HEK293 (cell line): ENCODE data around the gene ANKFN1.
A peak's percentile ranks its signal among the peaks of the same experiment; 100 is the strongest.

Experiments
- CTCF ChIA-PET: fragments of 350-600 bp; formaldehyde crosslinking; extraction: SDS; loops from one replicate; lab custom pipeline; 2021; ENCODE audit warnings: antibody characterized with exemption; lab: Yijun Ruan, JAX
- POLR2A ChIA-PET: fragments of 300-600 bp; formaldehyde crosslinking; extraction: SDS; loops from one replicate; lab custom pipeline; 2020; ENCODE audit warnings: antibody characterized with exemption, inconsistent platforms; lab: Yijun Ruan, JAX
- H3K27ac ChIP-seq: fragments of 200-500 bp; sonication (Bioruptor generic); 2 replicates; pipeline ENCODE4 v1.5.1; 2014; ENCODE audit warnings: low read depth, low read length, control low read depth, inconsistent platforms; ENCODE audit errors: extremely low read depth
- H3K36me3 ChIP-seq, 2 experiments: fragments of 200-500 bp in 1 of 2; sonication (Bioruptor generic) in 1 of 2; 1 replicate in 1 of 2; 2 replicates in 1 of 2; pipeline ENCODE4 v1.5.1; 2014 to 2017; ENCODE audit warnings: inconsistent platforms in 2 of 2, low read length in 2 of 2; ENCODE audit not compliant: control insufficient read depth in 2 of 2, insufficient read depth in 1 of 2
- H3K4me1 ChIP-seq: fragments of 200-500 bp; sonication (Bioruptor generic); 2 replicates; pipeline ENCODE4 v1.5.1; 2014; ENCODE audit warnings: mild to moderate bottlenecking, low read length, inconsistent platforms; ENCODE audit not compliant: control insufficient read depth, insufficient read depth
- H3K4me3 ChIP-seq: 2 replicates; pipeline ENCODE4 v1.5.1; 2011; ENCODE audit warnings: low read depth, mild to moderate bottlenecking, control low read depth, low read length, moderate library complexity
- H3K9me3 ChIP-seq: fragments of 200-500 bp; sonication (Bioruptor generic); 2 replicates; pipeline ENCODE4 v1.5.1; 2014; ENCODE audit warnings: low read depth, low read length, inconsistent platforms; ENCODE audit not compliant: control insufficient read depth, insufficient read depth
- EGR2 ChIP-seq: fragments of 450-650 bp; formaldehyde crosslinking; IDR thresholded peaks from 2 replicates; pipeline ENCODE4 v1.5.1; 2016; ENCODE audit warnings: low read depth, missing biosample characterization, missing genetic modification characterization
- RBAK ChIP-seq: fragments of 450-650 bp; formaldehyde crosslinking; IDR thresholded peaks from 2 replicates; pipeline ENCODE4 v1.5.1; 2016; ENCODE audit warnings: missing biosample characterization, missing genetic modification characterization
- REPIN1 ChIP-seq: fragments of 450-650 bp; formaldehyde crosslinking; IDR thresholded peaks from 2 replicates; pipeline ENCODE4 v1.5.1; 2017; ENCODE audit warnings: missing biosample characterization, missing genetic modification characterization, low read depth
- ZNF239 ChIP-seq: fragments of 450-650 bp; formaldehyde crosslinking; IDR thresholded peaks from 2 replicates; pipeline ENCODE4 v1.5.1; 2016; ENCODE audit warnings: missing biosample characterization, missing genetic modification characterization
- ZNF274 ChIP-seq, 2 experiments: fragments of 200-500 bp in 1 of 2; fragments of 450-650 bp in 1 of 2; sonication (Bioruptor generic) in 1 of 2; formaldehyde crosslinking in 1 of 2; IDR thresholded peaks; 2 replicates each; pipeline versions ENCODE4 v1.5.1 to v1.6.1; 2014 to 2016; ENCODE audit warnings: borderline replicate concordance in 1 of 2, inconsistent platforms in 1 of 2, low read length in 1 of 2, missing biosample characterization in 1 of 2, missing genetic modification characterization in 1 of 2
- ZNF416 ChIP-seq: fragments of 450-650 bp; formaldehyde crosslinking; IDR thresholded peaks from 2 replicates; pipeline ENCODE4 v1.5.1; 2016; ENCODE audit warnings: missing biosample characterization, missing genetic modification characterization
- ZSCAN16 ChIP-seq: fragments of 450-650 bp; formaldehyde crosslinking; IDR thresholded peaks from 2 replicates; pipeline ENCODE4 v1.5.1; 2016; ENCODE audit warnings: missing biosample characterization, missing genetic modification characterization
- TF ChIP-seq, protein P1 (sequence below): fragments of 450-650 bp; formaldehyde crosslinking; IDR thresholded peaks from 2 replicates; pipeline ENCODE4 v1.5.1; 2016; ENCODE audit warnings: missing biosample characterization, missing genetic modification characterization
- TF ChIP-seq, protein P2 (sequence below): fragments of 450-650 bp; formaldehyde crosslinking; conservative IDR thresholded peaks from 2 replicates; pipeline ENCODE4 v1.5.1; 2016; ENCODE audit warnings: low read depth, missing biosample characterization, missing genetic modification characterization
- TF ChIP-seq, protein P3 (sequence below): fragments of 450-650 bp; formaldehyde crosslinking; IDR thresholded peaks from 2 replicates; pipeline ENCODE4 v1.5.1; 2016; ENCODE audit warnings: missing biosample characterization, missing genetic modification characterization

The ANKFN1 gene

DNA sequence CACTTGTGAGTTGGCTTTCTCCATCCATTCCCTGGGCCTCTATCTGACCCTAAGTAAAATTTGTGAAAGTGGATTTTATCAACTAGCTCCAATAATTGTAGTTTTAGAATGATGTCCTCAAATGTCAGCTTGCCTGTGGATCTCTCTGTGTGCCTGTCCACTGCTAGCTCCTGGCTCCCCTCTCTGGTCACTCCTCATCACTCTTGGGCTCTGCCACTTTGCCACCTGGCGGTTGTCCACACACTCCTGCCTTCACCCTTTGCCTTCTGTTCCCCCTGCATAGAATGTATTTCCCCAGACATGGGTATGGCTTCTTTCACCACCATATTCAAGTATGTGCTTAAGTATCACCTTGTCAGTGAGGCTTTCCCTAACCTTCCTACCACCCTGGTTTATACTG, 19.8 kb downstream of the ANKFN1 start (continued):
- TF ChIP-seq RBAK (tag by site-specific recombination) (no peak), REPIN1 (tag by site-specific recombination) (no peak), ZNF416 (no peak), ZNF239 (tag by site-specific recombination) (no peak)
- TF ChIP-seq, protein P1, sequence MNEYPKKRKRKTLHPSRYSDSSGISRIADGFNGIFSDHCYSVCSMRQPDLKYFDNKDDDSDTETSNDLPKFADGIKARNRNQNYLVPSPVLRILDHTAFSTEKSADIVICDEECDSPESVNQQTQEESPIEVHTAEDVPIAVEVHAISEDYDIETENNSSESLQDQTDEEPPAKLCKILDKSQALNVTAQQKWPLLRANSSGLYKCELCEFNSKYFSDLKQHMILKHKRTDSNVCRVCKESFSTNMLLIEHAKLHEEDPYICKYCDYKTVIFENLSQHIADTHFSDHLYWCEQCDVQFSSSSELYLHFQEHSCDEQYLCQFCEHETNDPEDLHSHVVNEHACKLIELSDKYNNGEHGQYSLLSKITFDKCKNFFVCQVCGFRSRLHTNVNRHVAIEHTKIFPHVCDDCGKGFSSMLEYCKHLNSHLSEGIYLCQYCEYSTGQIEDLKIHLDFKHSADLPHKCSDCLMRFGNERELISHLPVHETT (tag by site-specific recombination): no peak
- TF ChIP-seq, protein P2, sequence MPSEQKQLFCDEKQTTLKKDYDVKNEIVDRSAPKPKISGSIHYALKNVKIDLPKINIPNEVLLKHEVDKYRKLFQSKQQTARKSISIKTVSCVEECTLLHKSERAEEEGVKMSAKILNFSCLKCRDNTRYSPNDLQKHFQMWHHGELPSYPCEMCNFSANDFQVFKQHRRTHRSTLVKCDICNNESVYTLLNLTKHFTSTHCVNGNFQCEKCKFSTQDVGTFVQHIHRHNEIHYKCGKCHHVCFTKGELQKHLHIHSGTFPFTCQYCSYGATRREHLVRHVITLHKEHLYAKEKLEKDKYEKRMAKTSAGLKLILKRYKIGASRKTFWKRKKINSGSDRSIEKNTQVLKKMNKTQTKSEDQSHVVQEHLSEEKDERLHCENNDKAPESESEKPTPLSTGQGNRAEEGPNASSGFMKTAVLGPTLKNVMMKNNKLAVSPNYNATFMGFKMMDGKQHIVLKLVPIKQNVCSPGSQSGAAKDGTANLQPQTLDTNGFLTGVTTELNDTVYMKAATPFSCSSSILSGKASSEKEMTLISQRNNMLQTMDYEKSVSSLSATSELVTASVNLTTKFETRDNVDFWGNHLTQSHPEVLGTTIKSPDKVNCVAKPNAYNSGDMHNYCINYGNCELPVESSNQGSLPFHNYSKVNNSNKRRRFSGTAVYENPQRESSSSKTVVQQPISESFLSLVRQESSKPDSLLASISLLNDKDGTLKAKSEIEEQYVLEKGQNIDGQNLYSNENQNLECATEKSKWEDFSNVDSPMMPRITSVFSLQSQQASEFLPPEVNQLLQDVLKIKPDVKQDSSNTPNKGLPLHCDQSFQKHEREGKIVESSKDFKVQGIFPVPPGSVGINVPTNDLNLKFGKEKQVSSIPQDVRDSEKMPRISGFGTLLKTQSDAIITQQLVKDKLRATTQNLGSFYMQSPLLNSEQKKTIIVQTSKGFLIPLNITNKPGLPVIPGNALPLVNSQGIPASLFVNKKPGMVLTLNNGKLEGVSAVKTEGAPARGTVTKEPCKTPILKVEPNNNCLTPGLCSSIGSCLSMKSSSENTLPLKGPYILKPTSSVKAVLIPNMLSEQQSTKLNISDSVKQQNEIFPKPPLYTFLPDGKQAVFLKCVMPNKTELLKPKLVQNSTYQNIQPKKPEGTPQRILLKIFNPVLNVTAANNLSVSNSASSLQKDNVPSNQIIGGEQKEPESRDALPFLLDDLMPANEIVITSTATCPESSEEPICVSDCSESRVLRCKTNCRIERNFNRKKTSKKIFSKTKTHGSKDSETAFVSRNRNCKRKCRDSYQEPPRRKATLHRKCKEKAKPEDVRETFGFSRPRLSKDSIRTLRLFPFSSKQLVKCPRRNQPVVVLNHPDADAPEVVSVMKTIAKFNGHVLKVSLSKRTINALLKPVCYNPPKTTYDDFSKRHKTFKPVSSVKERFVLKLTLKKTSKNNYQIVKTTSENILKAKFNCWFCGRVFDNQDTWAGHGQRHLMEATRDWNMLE: no peak

DNA sequence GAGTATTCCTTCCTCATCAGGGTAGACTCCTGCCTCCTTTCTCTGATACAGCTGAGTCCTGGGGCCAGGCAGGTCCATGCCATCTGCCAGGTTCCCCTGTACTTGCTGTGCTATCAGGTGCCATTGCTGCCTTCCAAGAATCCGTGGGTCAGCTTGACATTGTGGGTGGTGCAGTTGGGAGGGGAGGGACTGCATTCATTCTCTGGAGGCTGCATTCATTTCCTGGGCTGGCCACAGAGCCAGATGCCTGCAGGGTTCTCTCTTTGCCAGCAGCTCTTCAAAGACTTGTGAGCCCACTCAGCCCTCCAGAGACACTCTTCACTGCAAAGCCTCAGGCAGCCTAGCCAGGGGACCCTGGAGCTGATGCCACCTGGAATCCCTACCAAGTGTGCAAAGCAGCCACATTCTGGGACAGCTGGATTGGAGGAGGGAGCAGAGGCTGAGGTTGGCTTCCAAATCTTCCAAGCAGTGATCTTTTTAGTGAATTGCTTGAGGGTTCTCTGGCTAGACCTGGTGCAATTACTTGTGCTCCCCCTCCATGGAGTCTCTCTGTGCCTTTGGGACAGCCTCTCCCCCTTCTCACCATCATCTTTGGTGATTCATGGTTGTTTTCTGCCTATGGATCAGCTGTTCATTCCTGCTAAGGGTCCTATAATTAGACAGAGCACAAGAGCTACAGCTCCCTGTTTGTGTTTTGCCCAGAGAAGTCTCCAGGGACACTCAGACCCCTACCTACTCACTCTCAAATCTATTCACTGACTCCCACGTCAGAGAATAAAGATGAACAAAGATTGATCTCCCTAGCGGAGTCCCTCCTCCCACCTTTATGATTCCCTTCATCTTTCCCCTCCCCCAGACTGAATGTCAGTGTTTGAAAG, 20.9 kb downstream of the ANKFN1 start:
- H3K9me3 ChIP-seq: no peaks in the 10 kb centered on the region
- no peak overlapping the region for H3K27ac ChIP-seq
- TF ChIP-seq EGR2 (tag by site-specific recombination): peak; percentile 27; the same call in 1 of the 2 replicates
- no peak for TF ChIP-seq ZSCAN16 (tag by site-specific recombination)
- TF ChIP-seq, protein P3, sequence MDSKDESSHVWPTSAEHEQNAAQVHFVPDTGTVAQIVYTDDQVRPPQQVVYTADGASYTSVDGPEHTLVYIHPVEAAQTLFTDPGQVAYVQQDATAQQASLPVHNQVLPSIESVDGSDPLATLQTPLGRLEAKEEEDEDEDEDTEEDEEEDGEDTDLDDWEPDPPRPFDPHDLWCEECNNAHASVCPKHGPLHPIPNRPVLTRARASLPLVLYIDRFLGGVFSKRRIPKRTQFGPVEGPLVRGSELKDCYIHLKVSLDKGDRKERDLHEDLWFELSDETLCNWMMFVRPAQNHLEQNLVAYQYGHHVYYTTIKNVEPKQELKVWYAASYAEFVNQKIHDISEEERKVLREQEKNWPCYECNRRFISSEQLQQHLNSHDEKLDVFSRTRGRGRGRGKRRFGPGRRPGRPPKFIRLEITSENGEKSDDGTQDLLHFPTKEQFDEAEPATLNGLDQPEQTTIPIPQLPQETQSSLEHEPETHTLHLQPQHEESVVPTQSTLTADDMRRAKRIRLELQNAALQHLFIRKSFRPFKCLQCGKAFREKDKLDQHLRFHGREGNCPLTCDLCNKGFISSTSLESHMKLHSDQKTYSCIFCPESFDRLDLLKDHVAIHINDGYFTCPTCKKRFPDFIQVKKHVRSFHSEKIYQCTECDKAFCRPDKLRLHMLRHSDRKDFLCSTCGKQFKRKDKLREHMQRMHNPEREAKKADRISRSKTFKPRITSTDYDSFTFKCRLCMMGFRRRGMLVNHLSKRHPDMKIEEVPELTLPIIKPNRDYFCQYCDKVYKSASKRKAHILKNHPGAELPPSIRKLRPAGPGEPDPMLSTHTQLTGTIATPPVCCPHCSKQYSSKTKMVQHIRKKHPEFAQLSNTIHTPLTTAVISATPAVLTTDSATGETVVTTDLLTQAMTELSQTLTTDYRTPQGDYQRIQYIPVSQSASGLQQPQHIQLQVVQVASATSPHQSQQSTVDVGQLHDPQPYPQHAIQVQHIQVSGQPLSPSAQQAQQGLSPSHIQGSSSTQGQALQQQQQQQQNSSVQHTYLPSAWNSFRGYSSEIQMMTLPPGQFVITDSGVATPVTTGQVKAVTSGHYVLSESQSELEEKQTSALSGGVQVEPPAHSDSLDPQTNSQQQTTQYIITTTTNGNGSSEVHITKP: no peak
- no peak for TF ChIP-seq ZNF274 (IDR thresholded peaks at IDR 0.05; ENCODE audit: low read length)
- no peak for TF ChIP-seq ZNF274 (tag by site-specific recombination; IDR thresholded peaks at IDR 0.05; ENCODE audit: borderline replicate concordance)
- TF ChIP-seq, all 188 proteins: peak for 1
- POLR2A ChIA-PET: no interaction called here
- Histone ChIP-seq H3K4me1 (no peaks in the 10 kb centered on the region), H3K4me3 (no peak overlapping the region), H3K36me3 (no peaks in the 10 kb centered on the region)
- CTCF ChIA-PET: interaction anchor here (1.0 kb wide), 1 partner anchor 541 kb away, joined by 3 read pairs; no protein-coding TSS in a partner anchor
